A673 (cell line): Measurements from ENCODE around the gene ELAVL1. TPM values are rescaled to one million over a fixed set of nuclear protein-coding genes. Genes with fewer than 3 reads are reported as not detected.

Experiments
- BruUV-seq: library from RNA; stranded (reverse); fragments of 400-500 nt; replicated peaks from 2 replicates; lab custom pipeline; 2021; lab: Mats Ljungman, UMichigan
- CTCF ChIA-PET: fragments of 300-600 bp; sonication (Branson Sonifier 250); formaldehyde crosslinking; loops from one replicate; lab custom pipeline; 2022; ENCODE audit warnings: antibody characterized with exemption; lab: Charles Lee
- POLR2A ChIA-PET: fragments of 300-600 bp; sonication (Branson Sonifier 250); formaldehyde crosslinking; loops from one replicate; lab custom pipeline; 2022; ENCODE audit warnings: antibody characterized with exemption; ENCODE audit not compliant: low non-redundant PET; lab: Charles Lee
- DNase-seq: peaks from one replicate; pipeline ENCODE4 v3.0.0-alpha.2; 2015; ENCODE audit warnings: low spot score
- H3K27ac ChIP-seq: fragments of 200-600 bp; sonication (generic); 2 replicates; pipeline ENCODE4 v1.5.1; 2016; ENCODE audit warnings: mixed run types, low read depth, mild to moderate bottlenecking, mixed read lengths, antibody characterized with exemption, low read length; ENCODE audit not compliant: poor library complexity, severe bottlenecking
- H3K27me3 ChIP-seq: fragments of 200-600 bp; sonication (generic); replicated peaks from 2 replicates; pipeline ENCODE4 v1.6.1; 2017; ENCODE audit warnings: mixed run types, low read depth, mild to moderate bottlenecking, mixed read lengths, antibody characterized with exemption, low read length; ENCODE audit not compliant: insufficient read depth, poor library complexity
- H3K36me3 ChIP-seq: fragments of 200-600 bp; sonication (generic); 2 replicates; pipeline ENCODE4 v1.6.1; 2016; ENCODE audit warnings: mixed run types, mild to moderate bottlenecking, mixed read lengths, antibody characterized with exemption, low read length; ENCODE audit not compliant: insufficient read depth, poor library complexity, severe bottlenecking
- H3K4me1 ChIP-seq: fragments of 200-600 bp; sonication (generic); 2 replicates; pipeline ENCODE4 v1.6.1; 2017; ENCODE audit warnings: mixed run types, mild to moderate bottlenecking, mixed read lengths, antibody characterized with exemption, low read length; ENCODE audit not compliant: insufficient read depth, poor library complexity, severe bottlenecking
- H3K4me3 ChIP-seq: fragments of 200-600 bp; sonication (generic); 2 replicates; pipeline ENCODE4 v1.5.1; 2016; ENCODE audit warnings: low read depth, mixed run types, mild to moderate bottlenecking, mixed read lengths, low read length; ENCODE audit not compliant: poor library complexity, severe bottlenecking
- H3K9me3 ChIP-seq: fragments of 200-600 bp; sonication (generic); 2 replicates; pipeline ENCODE4 v1.6.1; 2016; ENCODE audit warnings: mixed run types, low read depth, mild to moderate bottlenecking, mixed read lengths, antibody characterized with exemption, low read length; ENCODE audit not compliant: poor library complexity, severe bottlenecking
- EZH2 ChIP-seq: fragments of 200-600 bp; sonication (generic); IDR thresholded peaks from 2 replicates; pipeline ENCODE4 v1.6.1; 2017; ENCODE audit warnings: borderline replicate concordance, low read depth, mild to moderate bottlenecking, mixed read lengths, antibody characterized with exemption, low read length; ENCODE audit not compliant: poor library complexity, severe bottlenecking
- intact Hi-C: fragments of 100-400 bp; cut with micrococcal nuclease; formaldehyde crosslinking; loops from one replicate; pipeline ENCODE4 v1.10.0; 2022; ENCODE audit not compliant: unreplicated experiment
- total RNA-seq: library from RNA; stranded (reverse); gene quantifications from 2 replicates; pipeline ENCODE4 v1.2.3, GENCODE V29; 2021
- TF ChIP-seq, protein P1 (sequence below): fragments of 300-800, 200-600 bp; sonication (generic); conservative IDR thresholded peaks from 2 replicates; pipeline ENCODE4 v1.5.1; 2017; ENCODE audit warnings: low read depth, mild to moderate bottlenecking, antibody characterized with exemption, low read length, moderate library complexity, mixed read lengths

The ELAVL1 gene
- total RNA-seq, 1 experiment from 2014 or later, result 171 TPM

DNA sequence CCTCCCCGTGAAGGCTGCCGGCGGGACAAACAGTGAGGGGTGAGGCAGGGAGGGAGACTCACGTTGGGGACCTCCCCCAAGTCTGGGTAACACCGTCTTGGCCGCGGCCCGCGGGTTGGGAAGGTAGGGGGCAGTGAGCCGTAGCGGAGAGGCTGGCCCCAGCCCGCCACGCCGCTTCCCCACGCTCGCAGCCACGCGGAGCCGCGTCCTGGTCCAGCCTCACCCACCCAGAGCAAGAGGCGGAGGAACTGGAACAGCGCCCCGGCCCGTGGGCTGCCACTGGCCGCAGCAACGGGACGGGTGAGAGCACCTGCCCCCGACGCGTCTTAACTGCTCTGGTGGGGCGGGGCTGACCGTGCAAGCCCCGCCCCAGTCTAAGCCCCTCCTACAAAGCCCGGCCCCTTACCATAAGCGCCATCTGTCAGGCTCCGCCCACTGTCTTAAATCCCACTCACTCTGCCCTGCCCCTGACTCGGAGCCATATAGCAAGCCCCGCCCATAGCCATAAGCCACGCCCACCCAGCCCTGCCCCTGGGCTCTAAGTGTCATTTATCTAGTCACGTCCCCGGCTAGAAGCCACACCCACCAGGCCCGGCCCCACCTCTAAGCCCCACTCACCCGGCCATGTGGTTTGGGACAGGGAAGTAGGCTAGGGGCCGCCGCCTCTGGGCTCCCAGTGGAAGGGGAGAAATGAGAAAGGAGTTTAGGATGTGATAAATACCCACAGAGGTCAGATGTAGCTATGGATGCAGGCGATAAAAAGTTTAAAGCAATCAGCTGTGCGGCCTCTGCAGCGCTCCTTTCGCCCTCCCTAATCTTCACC, 45.0 kb upstream of the ELAVL1 start:
- no peaks in the 10 kb centered on the region for H3K36me3 ChIP-seq
- DNase-seq, result peak; percentile 94
- no peaks in the 10 kb centered on the region for H3K9me3 ChIP-seq
- ChIA-PET CTCF (no interaction called here), POLR2A (no interaction called here)
- no peaks in the 10 kb centered on the region for H3K4me1 ChIP-seq
- BruUV-seq, result no TSS peak
- TF ChIP-seq, protein P1, sequence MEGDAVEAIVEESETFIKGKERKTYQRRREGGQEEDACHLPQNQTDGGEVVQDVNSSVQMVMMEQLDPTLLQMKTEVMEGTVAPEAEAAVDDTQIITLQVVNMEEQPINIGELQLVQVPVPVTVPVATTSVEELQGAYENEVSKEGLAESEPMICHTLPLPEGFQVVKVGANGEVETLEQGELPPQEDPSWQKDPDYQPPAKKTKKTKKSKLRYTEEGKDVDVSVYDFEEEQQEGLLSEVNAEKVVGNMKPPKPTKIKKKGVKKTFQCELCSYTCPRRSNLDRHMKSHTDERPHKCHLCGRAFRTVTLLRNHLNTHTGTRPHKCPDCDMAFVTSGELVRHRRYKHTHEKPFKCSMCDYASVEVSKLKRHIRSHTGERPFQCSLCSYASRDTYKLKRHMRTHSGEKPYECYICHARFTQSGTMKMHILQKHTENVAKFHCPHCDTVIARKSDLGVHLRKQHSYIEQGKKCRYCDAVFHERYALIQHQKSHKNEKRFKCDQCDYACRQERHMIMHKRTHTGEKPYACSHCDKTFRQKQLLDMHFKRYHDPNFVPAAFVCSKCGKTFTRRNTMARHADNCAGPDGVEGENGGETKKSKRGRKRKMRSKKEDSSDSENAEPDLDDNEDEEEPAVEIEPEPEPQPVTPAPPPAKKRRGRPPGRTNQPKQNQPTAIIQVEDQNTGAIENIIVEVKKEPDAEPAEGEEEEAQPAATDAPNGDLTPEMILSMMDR, result no peak
- TF ChIP-seq EZH2, result no peak
- no peak overlapping the region for H3K27ac ChIP-seq
- H3K4me3 ChIP-seq, result peak overlapping the region; percentile 43
- no peaks in the 10 kb centered on the region for H3K27me3 ChIP-seq
- intact Hi-C loops, result no loop called here

DNA sequence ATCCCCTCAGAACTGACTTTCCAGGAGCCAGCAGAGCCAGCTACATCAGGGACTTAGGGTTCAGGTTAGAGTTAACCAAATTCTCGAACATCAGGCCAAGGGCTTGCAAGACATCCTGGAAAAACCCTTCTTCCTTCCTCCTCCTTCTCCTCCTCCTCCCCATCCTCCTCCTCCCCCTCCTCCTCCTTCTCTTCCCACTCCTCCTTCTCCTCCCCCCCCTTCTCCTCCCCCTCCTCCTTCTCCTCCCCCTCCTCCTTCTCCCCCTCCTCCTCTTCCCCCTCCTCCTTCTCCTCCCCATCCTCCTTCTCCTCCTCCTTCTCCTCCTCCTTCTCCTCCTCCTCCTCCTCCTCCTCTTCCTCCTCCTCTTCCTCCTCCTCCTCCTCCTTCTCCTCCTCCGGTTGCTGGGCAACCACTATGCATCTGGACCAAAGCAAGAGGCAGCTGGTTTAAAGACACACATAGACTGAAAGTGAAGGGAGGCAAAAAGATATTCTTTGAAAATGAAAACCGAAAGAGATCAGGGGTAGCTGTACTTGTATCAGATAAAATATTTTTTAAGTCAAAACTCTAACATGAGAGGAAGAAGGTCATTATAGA, 41.2 kb upstream of the ELAVL1 start:
- no TSS peak for BruUV-seq
- ChIA-PET POLR2A (no interaction called here), CTCF (interaction anchor here (0.6 kb wide), 1 partner anchor 81 kb away, joined by 4 read pairs; no protein-coding TSS in a partner anchor)
- no peak for DNase-seq
- Histone ChIP-seq H3K9me3 (no peaks in the 10 kb centered on the region), H3K27ac (no peak overlapping the region), H3K4me3 (no peak overlapping the region), H3K27me3 (no peaks in the 10 kb centered on the region), H3K4me1 (no peaks in the 10 kb centered on the region), H3K36me3 (no peaks in the 10 kb centered on the region)
- TF ChIP-seq, protein P1, result no peak
- TF ChIP-seq EZH2, result no peak
- intact Hi-C loops, result no loop called here

DNA sequence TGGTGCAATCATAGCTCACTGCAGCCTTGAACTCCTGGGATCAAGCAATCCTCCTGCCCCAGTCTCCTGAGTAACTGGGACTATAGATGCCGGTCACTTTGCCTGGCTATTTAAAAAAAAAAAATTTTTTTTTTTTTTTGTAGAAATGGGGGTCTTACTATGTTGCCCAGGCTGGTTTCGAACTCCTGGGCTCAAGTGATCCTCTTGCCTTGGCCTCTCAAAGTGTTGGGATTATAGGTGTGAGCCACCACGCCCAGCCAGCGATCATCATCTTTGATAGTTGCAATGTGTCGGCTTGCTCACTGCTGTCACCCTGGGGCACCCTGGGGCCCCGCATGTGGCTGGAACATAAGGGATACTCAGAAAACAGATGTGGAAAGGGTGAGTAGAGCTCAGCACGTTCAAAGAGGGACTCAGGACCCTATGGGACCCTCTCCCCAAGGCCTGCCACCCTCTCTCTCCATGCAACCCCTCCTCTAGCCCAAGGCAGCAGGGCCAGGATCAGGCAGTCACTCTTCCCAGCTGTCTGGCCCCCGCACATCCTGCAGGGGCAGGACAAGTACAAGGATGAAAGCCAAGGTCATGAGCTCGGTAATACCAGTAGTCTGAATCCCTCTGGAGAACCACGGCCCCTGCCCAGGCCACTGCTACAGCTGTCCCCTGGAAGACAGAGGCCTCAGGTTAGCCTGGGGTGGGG, 40.6 kb upstream of the ELAVL1 start:
- BruUV-seq, result no TSS peak
- no peaks in the 10 kb centered on the region for H3K4me1 ChIP-seq
- POLR2A ChIA-PET, result no interaction called here
- CTCF ChIA-PET, result no interaction called here
- H3K27me3 ChIP-seq, result no peaks in the 10 kb centered on the region
- H3K27ac ChIP-seq, result no peak overlapping the region
- H3K9me3 ChIP-seq, result no peaks in the 10 kb centered on the region
- no peak for DNase-seq
- no peak overlapping the region for H3K4me3 ChIP-seq
- H3K36me3 ChIP-seq, result no peaks in the 10 kb centered on the region
- TF ChIP-seq, protein P1, result no peak
- TF ChIP-seq EZH2, result no peak
- intact Hi-C loops, result no loop called here
